Measurements from ENCODE around the gene CLIP2.
"Not testable (repeated sequence)": the region's sequence is repeated elsewhere in the genome, so short reads cannot be mapped to it uniquely, and the experiment has no call there.

DNA sequence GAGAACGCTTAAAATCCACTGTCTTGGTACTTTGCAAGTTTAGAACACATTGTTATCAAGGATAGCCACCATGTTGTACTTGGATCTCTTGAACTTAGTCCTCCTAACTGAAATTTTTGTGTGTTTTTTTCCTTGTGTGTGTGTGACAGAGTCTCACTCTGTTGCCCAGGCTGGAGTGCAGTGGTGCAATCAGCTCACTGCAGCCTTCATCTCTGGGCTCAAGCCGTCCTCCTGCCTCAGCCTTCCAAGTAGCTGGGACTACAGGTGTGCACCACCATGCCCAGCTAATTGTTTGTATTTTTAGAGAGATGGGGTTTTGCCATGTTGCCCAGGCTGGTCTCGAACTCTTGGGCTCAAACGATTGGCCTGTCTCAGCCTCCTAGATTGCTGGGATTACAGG, 130.0 kb downstream of the CLIP2 start:
- not testable (repeated sequence) for TF ChIP-seq POLR2AphosphoS5, POLR2A, CTCF (IDR thresholded peaks at IDR 0.05)

Measured in prostate gland (tissue), 2 donors.